RKO (cell line): ENCODE results near the gene PPP1R1C.
"Not testable (repeated sequence)": the region's sequence is repeated elsewhere in the genome, so short reads cannot be mapped to it uniquely, and the experiment has no call there.

Source experiments
- DNase-seq: peaks from one replicate; pipeline ENCODE4 v3.0.0-alpha.2; 2016; ENCODE audit warnings: low spot score

PPP1R1C gene

GRCh38 chr2:182015334-182016109 lies 29.9 kb downstream of the PPP1R1C start:
- no peak for DNase-seq

GRCh38 chr2:182018218-182018617 lies 32.6 kb downstream of the PPP1R1C start:
- DNase-seq, result no peak

- DNase-seq, result no peak
These were observed 34.1 kb downstream of the PPP1R1C start for GRCh38 chr2:182019731-182020130.

- DNase-seq, result no peak
These were observed 34.8 kb downstream of the PPP1R1C start for GRCh38 chr2:182020286-182021070.

GRCh38 chr2:182023235-182023634 lies 37.6 kb downstream of the PPP1R1C start:
- no peak for DNase-seq

GRCh38 chr2:182030875-182031274 lies 45.2 kb downstream of the PPP1R1C start:
- DNase-seq, result not testable (repeated sequence)

- no peak for DNase-seq
These were observed 46.3 kb downstream of the PPP1R1C start for GRCh38 chr2:182031956-182032355.

- DNase-seq, result no peak
These were observed 47.8 kb downstream of the PPP1R1C start for GRCh38 chr2:182033449-182033848.

GRCh38 chr2:182038576-182038975 lies 52.9 kb downstream of the PPP1R1C start:
- peak; percentile 54 for DNase-seq

GRCh38 chr2:182043021-182043420 lies 57.4 kb downstream of the PPP1R1C start:
- no peak for DNase-seq

- DNase-seq, result no peak
These were observed 58.2 kb downstream of the PPP1R1C start for GRCh38 chr2:182043861-182044260.

- DNase-seq, result no peak
These were observed 61.9 kb downstream of the PPP1R1C start for GRCh38 chr2:182047544-182047943.

GRCh38 chr2:182048088-182048487 lies 62.4 kb downstream of the PPP1R1C start:
- DNase-seq, result no peak

- DNase-seq, result no peak
These were observed 63.0 kb downstream of the PPP1R1C start for GRCh38 chr2:182048621-182049020.

GRCh38 chr2:182049372-182050148 lies 63.9 kb downstream of the PPP1R1C start:
- no peak for DNase-seq

GRCh38 chr2:182050333-182051135 lies 64.9 kb downstream of the PPP1R1C start:
- no peak for DNase-seq

- no peak for DNase-seq
These were observed 70.3 kb downstream of the PPP1R1C start for GRCh38 chr2:182055993-182056392.

- DNase-seq, result no peak
These were observed 71.3 kb downstream of the PPP1R1C start for GRCh38 chr2:182057002-182057401.

GRCh38 chr2:182058056-182058455 lies 72.4 kb downstream of the PPP1R1C start:
- no peak for DNase-seq

GRCh38 chr2:182061739-182062138 lies 76.1 kb downstream of the PPP1R1C start:
- DNase-seq, result no peak

- no peak for DNase-seq
These were observed 76.8 kb downstream of the PPP1R1C start for GRCh38 chr2:182062329-182062972.
